Ramos (cell line): Measurements from ENCODE around the gene IKZF1.

Experiments
- in situ Hi-C: fragments of 300-500 bp; cut with MboI; formaldehyde crosslinking; loops from one replicate; pipeline ENCODE4 v1.14.3; 2022; ENCODE audit warnings: low sequenced_read_pairs; ENCODE audit not compliant: unreplicated experiment

IKZF1 gene

GRCh38 chr7:50366311-50366710 is 61.8 kb downstream of the IKZF1 start:
- in situ Hi-C loops = no loop called here

GRCh38 chr7:50367100-50367499 is 62.6 kb downstream of the IKZF1 start:
- in situ Hi-C loops = no loop called here

DNA sequence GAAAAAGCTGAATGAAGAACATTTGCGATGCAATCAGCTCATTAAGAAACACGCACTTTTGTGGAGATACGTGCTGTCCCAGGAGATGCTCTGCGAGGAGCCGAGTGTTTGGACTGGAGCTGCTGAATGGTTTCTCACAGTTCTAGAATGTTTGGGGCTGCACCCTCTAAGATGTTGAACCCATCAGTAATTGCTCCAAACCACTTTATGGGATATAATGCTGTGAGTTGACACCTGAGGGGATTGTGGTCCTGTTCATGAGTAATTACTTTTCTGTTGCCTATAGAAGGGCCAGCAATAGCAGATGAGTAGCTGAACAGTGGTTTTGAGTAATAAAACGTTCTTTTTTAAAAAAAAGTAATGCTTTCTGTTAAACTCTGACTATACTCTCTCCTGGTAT is 63.1 kb downstream of the IKZF1 start:
- in situ Hi-C loops = no loop called here

DNA sequence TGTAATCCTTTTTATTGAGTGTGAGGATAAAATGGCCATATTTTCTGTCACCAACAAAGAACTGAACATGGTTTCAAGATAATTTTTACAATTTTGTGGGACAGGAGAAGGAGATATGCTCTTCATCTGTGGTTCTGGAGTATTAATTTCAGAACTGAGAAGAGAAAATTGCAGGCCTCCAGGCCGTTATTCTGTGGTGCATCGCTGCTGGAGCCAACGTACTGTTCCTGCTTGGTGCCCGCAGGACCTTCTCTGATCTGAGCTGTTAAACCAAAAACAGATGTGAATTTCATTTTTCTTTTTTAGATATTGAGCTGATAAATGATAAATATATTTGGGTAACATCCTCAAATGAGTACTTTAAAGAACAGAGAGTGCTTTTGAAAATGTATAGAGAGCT is 63.9 kb downstream of the IKZF1 start:
- in situ Hi-C loops = no loop called here

- in situ Hi-C loops = no loop called here
Measured at GRCh38 chr7:50369143-50370026, 64.9 kb downstream of the IKZF1 start.

GRCh38 chr7:50370884-50371283 is 66.4 kb downstream of the IKZF1 start:
- in situ Hi-C loops = no loop called here

DNA sequence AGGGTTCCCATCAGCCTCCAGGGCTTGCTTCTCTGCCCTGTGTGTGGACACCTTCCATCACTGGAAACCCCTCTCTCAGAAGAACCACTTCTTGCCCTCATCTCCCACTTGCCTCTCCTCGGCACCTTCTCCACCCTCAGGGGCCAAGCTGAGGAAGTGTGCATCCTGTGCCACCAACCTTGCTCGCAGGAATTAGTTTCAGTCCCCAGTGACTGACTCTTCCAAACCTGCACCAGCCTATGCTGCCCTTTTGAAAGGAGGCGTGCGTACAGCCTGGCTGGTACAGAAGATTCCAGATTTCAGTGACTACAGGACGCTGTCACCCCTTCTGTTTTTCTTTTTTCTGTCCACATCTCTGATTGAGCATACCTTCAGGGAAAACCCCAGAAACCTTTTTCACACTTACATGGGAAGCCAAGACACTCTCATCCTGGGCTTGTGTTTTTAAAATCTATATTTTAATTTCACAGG is 67.1 kb downstream of the IKZF1 start:
- in situ Hi-C loops = no loop called here

DNA sequence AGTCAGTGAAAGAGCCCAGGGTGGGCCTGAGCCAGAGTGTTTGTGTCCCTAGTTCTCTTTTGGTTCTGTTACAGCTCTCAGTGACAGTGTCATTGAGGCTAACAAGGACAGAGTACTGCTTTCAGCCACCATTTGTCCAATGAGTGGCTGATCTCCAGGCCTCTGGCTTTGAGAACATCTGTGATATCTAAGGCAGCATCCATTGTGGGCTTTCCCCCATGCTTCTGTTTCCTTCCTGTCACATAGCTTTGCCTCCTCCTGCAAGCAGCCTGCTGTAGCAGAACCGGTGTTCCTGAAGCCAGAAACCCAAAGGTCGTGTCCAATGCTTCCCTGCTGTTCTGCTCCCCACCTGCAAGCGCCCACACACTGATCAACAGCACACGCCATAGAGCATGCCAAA is 68.4 kb downstream of the IKZF1 start:
- in situ Hi-C loops = no loop called here

- in situ Hi-C loops = no loop called here
Measured at GRCh38 chr7:50376056-50376820, 71.7 kb downstream of the IKZF1 start.

- in situ Hi-C loops = no loop called here
Measured at GRCh38 chr7:50377356-50377755, 72.8 kb downstream of the IKZF1 start.

GRCh38 chr7:50379082-50379481 is 74.6 kb downstream of the IKZF1 start:
- in situ Hi-C loops = no loop called here

DNA sequence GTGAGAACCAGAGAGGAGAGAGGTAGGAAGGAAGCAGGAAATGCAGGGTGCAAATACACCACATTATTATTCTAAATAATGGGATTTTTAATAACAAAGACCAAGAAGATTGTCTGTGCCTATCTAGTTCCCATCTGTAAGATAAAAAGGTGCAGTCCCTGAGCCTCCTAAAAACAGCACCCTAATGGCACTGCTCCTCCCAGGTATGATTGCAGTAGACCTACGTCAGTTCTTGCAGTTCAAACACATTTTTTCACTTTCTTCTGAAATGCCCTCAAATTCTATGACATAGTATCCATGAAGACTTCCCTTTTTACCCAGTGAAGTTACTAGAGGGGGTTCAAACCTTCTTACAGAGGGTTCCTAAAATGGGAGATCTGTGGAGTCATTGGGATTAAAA is 75.0 kb downstream of the IKZF1 start:
- in situ Hi-C loops = no loop called here

DNA sequence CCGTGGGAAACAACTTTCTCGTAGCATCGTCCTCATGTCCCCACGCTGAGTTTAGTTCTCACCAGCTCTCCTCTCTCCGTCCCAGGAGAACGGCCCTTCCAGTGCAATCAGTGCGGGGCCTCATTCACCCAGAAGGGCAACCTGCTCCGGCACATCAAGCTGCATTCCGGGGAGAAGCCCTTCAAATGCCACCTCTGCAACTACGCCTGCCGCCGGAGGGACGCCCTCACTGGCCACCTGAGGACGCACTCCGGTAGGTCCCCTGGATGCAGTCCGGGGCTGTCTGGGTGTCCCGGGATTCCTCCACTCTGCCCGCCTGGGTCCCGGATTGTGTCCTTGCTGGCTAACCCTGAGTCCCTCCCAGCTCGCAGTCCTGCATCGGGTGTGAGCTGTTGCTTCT is 77.9 kb downstream of the IKZF1 start:
- in situ Hi-C loops = no loop called here

DNA sequence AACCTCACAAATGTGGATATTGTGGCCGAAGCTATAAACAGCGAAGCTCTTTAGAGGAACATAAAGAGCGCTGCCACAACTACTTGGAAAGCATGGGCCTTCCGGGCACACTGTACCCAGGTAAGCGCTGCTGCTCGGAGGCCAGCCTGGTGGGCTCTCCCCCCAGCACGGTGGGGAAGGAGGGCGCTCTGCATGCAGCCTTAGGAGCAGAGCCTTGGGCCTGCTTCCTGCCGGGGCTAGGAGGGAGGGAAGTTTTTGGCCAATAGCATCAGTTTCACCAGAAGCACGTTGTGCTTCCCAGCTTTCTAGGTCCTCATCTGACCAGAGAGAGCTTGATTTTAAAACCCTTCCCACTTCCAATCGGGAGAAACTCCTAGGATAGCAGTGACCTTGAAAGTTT is 82.8 kb downstream of the IKZF1 start:
- in situ Hi-C loops = no loop called here

DNA sequence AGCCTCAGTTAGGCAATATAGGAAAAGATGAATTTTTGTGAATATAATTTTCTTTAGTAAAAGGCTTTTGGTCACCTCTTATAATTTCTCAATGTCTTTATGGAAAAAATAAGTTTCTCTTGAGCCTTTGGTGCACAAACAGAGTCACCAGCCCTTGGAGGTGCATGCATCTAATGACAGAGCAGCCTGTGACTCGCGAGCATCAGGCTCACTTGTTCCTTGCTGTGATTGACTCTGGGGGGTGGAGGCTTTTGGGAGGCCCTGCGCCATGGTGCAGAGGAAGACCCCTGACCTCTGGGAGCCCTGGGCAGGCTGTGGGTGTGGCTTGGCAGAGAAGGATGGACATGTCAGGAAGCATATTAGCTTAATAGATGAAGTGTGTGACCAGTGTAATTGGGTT is 85.4 kb downstream of the IKZF1 start:
- in situ Hi-C loops = no loop called here

DNA sequence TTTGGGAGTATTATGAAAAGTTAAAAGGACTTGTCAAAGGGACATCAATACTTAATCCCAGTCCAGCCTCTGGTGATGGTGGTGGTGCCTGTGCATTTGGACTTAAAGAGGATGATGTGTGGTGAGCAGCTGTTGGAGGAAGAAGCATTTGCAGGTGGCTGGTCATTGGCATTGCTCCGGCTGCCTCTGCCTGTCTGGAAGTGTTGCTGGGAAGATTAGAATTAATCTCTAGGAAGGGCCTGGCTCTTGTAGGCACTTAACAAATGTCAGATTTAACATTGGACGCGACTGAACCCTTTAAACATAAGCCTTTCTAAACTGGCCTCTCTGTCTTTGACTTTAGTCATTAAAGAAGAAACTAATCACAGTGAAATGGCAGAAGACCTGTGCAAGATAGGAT is 86.9 kb downstream of the IKZF1 start:
- in situ Hi-C loops = no loop called here

- in situ Hi-C loops = no loop called here
Measured at GRCh38 chr7:50393076-50393475, 88.6 kb downstream of the IKZF1 start.

DNA sequence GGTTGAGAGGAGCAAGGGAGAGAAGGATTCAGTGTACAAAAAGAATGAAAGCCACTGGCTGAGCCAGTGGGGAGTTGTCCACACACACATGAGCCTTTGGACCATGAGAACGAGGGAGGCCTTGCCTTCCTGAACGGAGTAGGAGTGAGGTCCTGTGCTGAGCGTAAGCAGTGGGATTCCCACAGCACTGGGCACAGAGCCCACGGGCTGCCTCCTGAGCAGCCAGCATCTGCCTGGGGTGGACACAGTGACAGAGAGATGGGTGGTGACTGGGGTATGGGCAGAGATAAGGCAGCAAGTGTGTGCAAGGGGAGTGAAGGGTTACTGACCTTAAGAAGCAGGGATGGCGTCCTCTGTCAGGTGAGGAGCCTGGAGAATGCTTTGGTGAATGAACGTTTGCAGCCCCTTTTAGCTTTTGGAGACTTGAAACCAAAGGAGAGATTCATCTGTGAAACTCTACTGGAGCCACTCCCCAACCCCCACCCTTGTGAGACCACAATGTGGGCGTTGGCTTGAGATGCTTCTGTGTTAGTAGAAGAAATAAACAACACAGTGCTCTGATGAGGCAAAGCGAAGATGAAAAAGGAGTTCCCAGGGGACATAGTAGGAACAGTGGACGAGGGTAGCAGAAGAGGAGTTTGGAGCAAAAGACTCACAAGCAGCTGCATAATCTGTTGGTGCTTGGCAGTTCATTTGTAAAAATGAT is 89.2 kb downstream of the IKZF1 start:
- in situ Hi-C loops = no loop called here

GRCh38 chr7:50394315-50394714 is 89.8 kb downstream of the IKZF1 start:
- in situ Hi-C loops = no loop called here

DNA sequence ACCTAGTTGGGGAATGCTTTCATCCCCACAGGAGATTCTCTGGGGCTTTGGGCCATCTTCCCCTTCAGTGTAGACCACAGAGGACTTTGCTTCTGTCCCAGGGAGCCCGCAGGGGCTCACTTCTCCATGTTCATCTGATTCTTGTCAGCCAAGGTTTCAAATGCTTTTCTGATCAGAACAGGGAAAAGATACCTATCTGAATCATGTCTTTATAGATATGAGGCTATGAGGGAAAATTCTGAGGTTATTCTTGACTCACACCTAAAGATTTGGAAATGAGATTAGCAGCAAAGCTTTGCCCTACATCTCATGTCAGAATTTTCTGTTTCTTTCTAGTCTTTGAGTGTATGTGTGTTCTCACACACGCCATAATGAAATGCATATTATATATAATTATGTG is 92.3 kb downstream of the IKZF1 start:
- in situ Hi-C loops = no loop called here
